GOT3 (cell line): ENCODE results near the gene TBX15.

ENCODE experiments used
- DNase-seq: peaks from one replicate; lab custom pipeline; 2025; ENCODE audit warnings: mixed read lengths; lab: John Stamatoyannopoulos, UW

TBX15 gene

GRCh38 chr1:118890851-118891384 lies 97.2 kb downstream of the TBX15 start:
- no peak for DNase-seq

- DNase-seq: no peak
These were observed 103.2 kb downstream of the TBX15 start for GRCh38 chr1:118884946-118885345.

DNA sequence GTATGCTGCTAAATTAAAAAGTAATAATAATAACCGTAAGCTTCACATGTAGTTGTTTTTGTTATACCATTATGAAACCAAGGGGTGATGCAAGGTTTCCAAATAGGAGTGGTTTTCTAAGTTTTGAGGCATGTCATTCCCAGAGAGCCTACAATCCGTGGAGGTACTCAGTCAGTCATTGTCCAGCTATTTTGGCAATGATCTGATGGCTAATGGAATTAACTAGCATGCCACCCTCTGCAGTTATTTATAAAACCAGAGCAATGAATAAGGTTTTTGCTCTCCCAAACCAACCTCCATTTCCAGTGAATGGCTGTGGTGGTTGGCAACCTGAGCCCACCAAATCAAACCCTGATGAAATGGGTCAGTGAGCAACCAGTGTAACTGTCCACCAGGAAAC lies 106.4 kb downstream of the TBX15 start:
- no peak for DNase-seq

DNA sequence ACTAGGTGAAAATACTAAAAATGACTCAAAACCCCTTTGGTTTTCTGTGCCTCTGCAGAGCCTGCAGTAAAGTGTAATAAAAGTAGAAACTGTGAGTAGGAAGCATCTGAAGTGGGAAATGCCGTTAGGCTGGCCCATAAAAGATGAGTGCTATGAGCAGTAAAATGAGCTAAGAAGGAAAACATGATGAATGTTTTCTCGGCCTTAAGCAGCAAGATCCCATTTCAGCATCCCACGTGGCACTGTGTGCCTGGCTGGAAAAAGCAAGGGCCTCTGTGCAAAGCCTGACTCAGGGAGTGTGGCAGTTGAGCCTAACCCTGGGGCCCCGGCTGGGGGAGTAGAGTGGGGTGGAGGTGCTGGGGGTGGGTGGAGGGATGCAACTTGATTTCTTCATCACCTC lies 109.5 kb downstream of the TBX15 start:
- no peak for DNase-seq

- DNase-seq: no peak
These were observed 110.3 kb downstream of the TBX15 start for GRCh38 chr1:118877668-118878396.

DNA sequence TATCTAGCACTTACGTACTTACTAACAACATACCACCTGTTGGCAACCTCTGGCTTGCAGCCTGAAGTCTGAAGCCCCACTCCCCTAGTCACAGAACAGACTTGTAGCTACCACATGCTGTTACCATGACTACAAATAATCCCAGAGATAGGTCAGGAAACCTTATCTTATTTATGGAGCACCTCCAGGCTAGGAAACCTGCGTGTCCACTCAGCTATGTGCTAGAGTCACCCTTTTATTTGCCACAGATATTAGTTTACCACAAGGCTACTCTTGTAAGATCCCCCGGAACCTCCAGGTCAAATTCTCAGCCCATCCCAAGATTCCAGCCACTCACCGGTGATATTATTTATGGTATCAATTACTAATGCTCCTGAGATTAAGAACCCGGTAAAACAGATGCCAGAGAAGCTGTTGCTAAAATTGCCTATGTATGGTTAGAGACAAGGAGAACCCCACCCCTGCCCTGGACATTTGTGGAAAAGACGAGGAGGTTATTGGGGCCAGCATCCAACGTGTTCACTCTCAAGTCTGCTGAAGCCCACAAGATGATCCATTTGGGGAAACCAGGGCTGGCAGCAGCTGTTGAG lies 116.5 kb downstream of the TBX15 start:
- DNase-seq: no peak

- DNase-seq: no peak
These were observed 119.8 kb downstream of the TBX15 start for GRCh38 chr1:118868387-118868786.

DNA sequence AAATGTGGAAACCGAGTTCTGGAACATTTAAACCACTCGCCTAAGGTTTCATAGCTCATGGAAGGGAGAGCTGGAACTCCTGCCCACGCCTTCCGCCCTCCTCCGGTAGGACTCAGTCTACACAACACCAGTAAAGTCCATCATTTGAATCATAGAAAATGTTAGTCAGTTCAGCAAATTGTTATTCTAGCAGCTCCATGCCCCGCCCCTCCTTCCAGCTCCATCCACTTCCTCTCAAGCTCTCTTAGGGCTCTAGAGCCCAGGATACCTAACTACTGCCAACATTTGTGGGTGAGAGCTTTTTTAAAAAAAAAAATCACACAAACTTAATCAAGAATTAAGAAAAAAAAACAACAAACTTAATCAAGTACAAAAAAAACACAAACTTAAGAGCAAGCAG lies 121.8 kb downstream of the TBX15 start:
- DNase-seq: no peak

DNA sequence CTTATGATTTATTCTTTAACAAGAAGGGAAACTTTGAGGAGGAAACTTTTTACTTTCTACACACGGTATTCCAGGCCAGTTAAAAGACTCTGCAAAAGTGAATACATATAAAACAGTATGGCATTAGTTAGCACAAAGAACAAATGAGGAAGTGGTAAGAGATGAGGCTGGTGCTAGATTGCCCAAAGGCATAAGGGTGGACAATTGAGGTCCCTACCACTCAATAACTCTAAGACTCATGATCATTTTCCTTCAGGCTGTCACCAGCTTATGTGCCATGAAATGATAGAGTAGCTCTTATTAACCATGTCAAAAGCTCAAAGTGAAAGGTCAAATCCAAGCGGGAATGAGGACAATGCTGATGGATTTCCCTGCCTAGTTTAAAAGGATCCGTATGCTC lies 124.5 kb downstream of the TBX15 start:
- no peak for DNase-seq

DNA sequence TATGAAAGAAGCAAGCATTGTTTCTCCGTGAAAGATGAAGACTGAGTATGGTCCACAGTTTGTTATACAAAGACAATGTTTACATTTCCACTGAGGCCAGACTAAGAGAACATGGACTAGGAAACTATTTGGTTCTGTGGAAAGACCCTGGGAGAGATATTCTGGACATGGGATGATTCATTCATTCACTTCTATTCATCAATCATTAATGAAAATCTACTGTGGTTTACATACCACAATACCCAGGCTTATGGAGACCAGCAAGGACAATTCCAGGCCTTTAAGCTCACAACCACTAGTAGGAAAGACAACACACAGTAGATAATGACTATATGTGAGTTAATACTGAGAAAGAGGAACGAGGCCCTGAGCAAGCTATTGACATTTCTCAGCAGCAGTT lies 125.4 kb downstream of the TBX15 start:
- no peak for DNase-seq

GRCh38 chr1:118861216-118861615 lies 126.9 kb downstream of the TBX15 start:
- DNase-seq: no peak

GRCh38 chr1:118859999-118860398 lies 128.1 kb downstream of the TBX15 start:
- no peak for DNase-seq

DNA sequence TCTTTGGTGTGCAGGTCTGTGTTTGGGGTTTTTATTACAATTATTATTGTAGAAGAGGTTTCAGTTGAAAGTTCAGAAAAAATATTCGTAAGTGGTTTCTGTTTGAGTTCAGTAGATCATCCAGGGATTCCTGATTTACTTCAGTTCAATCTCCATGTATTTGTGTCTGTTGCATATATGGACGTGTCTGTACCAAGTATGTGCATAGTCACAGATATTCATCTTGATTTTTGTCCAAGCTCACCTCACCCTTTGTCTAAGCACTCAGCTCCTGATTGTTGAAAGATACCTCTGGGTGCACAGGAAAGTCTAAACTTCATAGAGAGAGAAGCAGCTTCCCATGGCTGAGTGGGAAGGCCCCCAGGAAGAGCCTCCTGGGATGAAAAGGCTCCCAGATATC lies 141.7 kb downstream of the TBX15 start:
- no peak for DNase-seq

- DNase-seq: no peak
These were observed 145.5 kb downstream of the TBX15 start for GRCh38 chr1:118842452-118843201.

DNA sequence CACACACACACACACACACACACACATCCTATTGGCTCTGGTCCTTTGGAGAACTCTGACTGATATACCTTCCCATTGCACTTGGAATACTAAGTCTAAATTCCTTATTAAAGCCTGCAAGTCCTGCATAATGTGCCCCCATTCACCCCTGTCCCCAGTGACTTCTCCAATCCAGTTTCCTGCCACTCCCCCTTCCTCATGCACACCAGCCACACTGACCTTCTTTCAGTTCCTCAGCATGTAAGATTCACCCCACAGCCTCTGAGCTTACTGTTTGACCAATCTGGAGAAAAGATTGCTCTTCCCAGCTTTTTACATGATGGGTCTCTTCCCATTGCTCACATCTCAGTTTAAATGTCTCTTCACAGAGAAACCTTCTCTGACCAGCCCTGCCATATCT lies 146.6 kb downstream of the TBX15 start:
- DNase-seq: no peak
